ENCODE measurements around the gene DNAH9.
"Not testable (repeated sequence)": the region's sequence is repeated elsewhere in the genome, so short reads cannot be mapped to it uniquely, and the experiment has no call there.

DNAH9 gene

DNA sequence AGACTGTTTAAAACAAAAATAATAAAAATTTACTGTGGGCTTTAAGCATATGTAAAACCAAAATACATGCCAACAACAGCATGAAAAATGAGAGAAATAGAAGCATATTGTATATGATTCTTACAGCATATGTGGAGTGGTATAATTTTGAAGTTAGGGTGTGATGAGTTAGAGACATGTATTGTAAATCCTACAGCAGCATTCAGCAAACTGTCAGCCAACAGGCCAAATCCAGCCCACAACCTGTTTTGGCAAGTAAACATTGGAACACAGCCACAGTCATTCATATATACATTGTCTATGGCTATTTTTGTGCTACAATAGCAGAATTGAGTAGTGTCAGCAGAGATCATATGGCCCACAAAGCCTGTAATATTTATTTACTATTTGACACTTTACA, 356.7 kb downstream of the DNAH9 start:
- Histone ChIP-seq H2AFZ (ENCODE audit: low read depth) (no peak overlapping the region), H3K4me3 (IDR thresholded peaks at IDR 0.05; ENCODE audit: insufficient read depth, low read depth, low read length) (no peak overlapping the region), H3K27ac (no peak overlapping the region), H3K9ac (no peak overlapping the region), H3K4me2 (no peak overlapping the region), H3K36me3 (ENCODE audit: insufficient read depth) (no peaks in the 10 kb centered on the region), H3K4me1 (ENCODE audit: low read depth, poor library complexity, severe bottlenecking) (no peaks in the 10 kb centered on the region), H3K27me3 (ENCODE audit: insufficient read depth, low read depth) (no peaks in the 10 kb centered on the region), H4K20me1 (ENCODE audit: insufficient read depth) (no peaks in the 10 kb centered on the region), H3K79me2 (ENCODE audit: insufficient read depth, low read depth) (no peaks in the 10 kb centered on the region)
- TF ChIP-seq, protein P1, sequence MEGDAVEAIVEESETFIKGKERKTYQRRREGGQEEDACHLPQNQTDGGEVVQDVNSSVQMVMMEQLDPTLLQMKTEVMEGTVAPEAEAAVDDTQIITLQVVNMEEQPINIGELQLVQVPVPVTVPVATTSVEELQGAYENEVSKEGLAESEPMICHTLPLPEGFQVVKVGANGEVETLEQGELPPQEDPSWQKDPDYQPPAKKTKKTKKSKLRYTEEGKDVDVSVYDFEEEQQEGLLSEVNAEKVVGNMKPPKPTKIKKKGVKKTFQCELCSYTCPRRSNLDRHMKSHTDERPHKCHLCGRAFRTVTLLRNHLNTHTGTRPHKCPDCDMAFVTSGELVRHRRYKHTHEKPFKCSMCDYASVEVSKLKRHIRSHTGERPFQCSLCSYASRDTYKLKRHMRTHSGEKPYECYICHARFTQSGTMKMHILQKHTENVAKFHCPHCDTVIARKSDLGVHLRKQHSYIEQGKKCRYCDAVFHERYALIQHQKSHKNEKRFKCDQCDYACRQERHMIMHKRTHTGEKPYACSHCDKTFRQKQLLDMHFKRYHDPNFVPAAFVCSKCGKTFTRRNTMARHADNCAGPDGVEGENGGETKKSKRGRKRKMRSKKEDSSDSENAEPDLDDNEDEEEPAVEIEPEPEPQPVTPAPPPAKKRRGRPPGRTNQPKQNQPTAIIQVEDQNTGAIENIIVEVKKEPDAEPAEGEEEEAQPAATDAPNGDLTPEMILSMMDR (conservative IDR thresholded peaks at IDR 0.05; ENCODE audit: low read depth, low read length): no peak

DNA sequence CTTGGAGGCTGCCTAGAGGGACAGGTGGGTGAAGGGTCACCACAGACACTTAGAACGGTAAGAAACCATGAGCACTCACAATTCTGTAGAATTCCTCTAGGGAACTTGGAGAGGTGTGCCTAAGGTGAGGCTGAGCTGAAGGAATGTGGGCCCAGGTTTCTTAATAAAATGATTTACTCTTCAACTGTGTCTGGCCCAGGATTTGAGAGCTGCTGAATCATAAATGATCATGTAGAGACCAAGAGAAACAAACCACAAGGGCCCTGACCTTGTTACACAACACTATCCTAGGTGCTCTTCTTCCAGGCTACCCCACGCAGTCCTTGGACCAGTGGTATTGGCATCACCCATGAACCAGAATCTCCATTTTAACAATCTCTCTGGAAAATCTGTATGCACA, 371.3 kb downstream of the DNAH9 start:
- Histone ChIP-seq H3K9ac (no peak overlapping the region), H3K27me3 (ENCODE audit: insufficient read depth, low read depth) (no peaks in the 10 kb centered on the region), H3K79me2 (ENCODE audit: insufficient read depth, low read depth) (no peaks in the 10 kb centered on the region), H3K4me3 (IDR thresholded peaks at IDR 0.05; ENCODE audit: insufficient read depth, low read depth, low read length) (no peak overlapping the region), H3K27ac (no peak overlapping the region), H2AFZ (ENCODE audit: low read depth) (no peak overlapping the region), H3K4me2 (no peak overlapping the region), H3K36me3 (ENCODE audit: insufficient read depth) (no peaks in the 10 kb centered on the region), H4K20me1 (ENCODE audit: insufficient read depth) (no peaks in the 10 kb centered on the region), H3K4me1 (ENCODE audit: low read depth, poor library complexity, severe bottlenecking) (no peaks in the 10 kb centered on the region)
- TF ChIP-seq, protein P1 (conservative IDR thresholded peaks at IDR 0.05; ENCODE audit: low read depth, low read length): no peak

DNA sequence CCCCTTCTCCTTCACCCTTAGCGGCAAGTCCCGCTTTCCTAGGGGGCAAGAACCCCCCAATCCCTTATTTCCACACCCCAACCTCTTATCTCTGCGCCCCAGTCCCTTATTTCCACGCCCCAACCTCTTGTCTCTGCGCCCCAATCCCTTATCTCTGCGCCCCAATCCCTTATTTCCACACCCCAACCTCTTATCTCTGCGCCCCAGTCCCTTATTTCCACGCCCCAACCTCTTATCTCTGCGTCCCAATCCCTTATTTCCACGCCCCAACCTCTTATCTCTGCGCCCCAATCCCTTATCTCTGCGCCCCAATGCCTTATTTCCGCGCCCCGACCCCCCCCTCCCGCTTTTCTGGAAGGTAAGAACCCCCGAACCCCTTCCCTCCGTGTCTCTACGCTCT, 374.5 kb downstream of the DNAH9 start:
- H3K36me3 ChIP-seq (ENCODE audit: insufficient read depth); H3K79me2 ChIP-seq (ENCODE audit: insufficient read depth, low read depth); H3K4me1 ChIP-seq (ENCODE audit: low read depth, poor library complexity, severe bottlenecking); H3K27me3 ChIP-seq (ENCODE audit: insufficient read depth, low read depth); H3K4me2 ChIP-seq; H3K9ac ChIP-seq; H2AFZ ChIP-seq (ENCODE audit: low read depth); H3K4me3 ChIP-seq (IDR thresholded peaks at IDR 0.05; ENCODE audit: insufficient read depth, low read depth, low read length); H4K20me1 ChIP-seq (ENCODE audit: insufficient read depth); H3K27ac ChIP-seq: not testable (repeated sequence)

DNA sequence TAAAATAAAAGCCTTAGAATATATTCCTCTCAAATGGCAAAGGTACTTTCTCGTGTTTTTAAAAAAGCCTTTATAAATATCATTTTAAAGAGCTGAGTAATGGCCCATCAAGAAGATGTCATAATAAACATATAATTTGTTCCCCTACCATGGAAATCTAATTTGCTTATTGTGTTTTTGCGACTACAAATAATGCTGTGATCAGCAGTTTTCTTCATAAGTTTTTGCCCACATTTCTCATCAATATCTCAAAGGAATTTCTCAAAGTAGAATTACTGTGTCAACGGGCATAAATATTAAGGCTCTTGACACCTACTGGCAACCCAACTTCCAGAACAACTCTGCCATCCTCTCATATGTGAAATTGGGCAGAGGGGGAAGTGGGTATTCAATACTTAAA, 381.5 kb downstream of the DNAH9 start:
- H3K27me3 ChIP-seq (ENCODE audit: insufficient read depth, low read depth): no peaks in the 10 kb centered on the region
- H3K4me3 ChIP-seq (IDR thresholded peaks at IDR 0.05; ENCODE audit: insufficient read depth, low read depth, low read length): no peak overlapping the region
- no peak overlapping the region for H3K27ac ChIP-seq
- no peaks in the 10 kb centered on the region for H3K4me1 ChIP-seq (ENCODE audit: low read depth, poor library complexity, severe bottlenecking)
- no peak overlapping the region for H2AFZ ChIP-seq (ENCODE audit: low read depth)
- H3K4me2 ChIP-seq: no peak overlapping the region
- H3K79me2 ChIP-seq (ENCODE audit: insufficient read depth, low read depth): no peaks in the 10 kb centered on the region
- no peak overlapping the region for H3K9ac ChIP-seq
- no peaks in the 10 kb centered on the region for H4K20me1 ChIP-seq (ENCODE audit: insufficient read depth)
- TF ChIP-seq, protein P1 (conservative IDR thresholded peaks at IDR 0.05; ENCODE audit: low read depth, low read length): no peak
- H3K36me3 ChIP-seq (ENCODE audit: insufficient read depth): no peaks in the 10 kb centered on the region

DNA sequence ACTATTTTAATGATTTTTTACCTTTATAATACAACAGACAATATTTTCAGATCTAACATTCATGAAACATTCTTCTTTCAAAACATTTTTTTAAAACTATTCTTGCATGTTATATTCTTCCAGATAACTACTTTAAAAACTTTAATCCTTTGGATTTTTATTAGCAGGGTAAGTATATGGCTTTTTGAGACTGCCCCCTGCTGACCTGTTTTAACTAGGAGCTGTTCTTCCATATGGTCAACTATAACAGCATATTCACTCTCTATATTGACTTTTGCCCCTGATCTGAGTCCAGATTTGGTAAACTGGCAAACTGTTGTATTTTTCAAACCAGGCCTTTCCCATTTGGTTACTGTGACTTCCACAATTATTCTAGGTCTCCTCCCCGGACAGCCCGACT, 382.5 kb downstream of the DNAH9 start:
- no peaks in the 10 kb centered on the region for H3K36me3 ChIP-seq (ENCODE audit: insufficient read depth)
- H3K27me3 ChIP-seq (ENCODE audit: insufficient read depth, low read depth): no peaks in the 10 kb centered on the region
- H3K4me1 ChIP-seq (ENCODE audit: low read depth, poor library complexity, severe bottlenecking): no peaks in the 10 kb centered on the region
- no peak overlapping the region for H2AFZ ChIP-seq (ENCODE audit: low read depth)
- H3K27ac ChIP-seq: no peak overlapping the region
- H3K4me2 ChIP-seq: no peak overlapping the region
- no peaks in the 10 kb centered on the region for H4K20me1 ChIP-seq (ENCODE audit: insufficient read depth)
- H3K9ac ChIP-seq: no peak overlapping the region
- TF ChIP-seq, protein P1 (conservative IDR thresholded peaks at IDR 0.05; ENCODE audit: low read depth, low read length): no peak
- H3K4me3 ChIP-seq (IDR thresholded peaks at IDR 0.05; ENCODE audit: insufficient read depth, low read depth, low read length): no peak overlapping the region
- H3K79me2 ChIP-seq (ENCODE audit: insufficient read depth, low read depth): no peaks in the 10 kb centered on the region

Measured in KMS-11 (cell line).